Astrocyte (in vitro differentiated cells and primary cell): ENCODE data around the gene PACS2.

ENCODE experiments used
- CTCF ChIP-seq: IDR thresholded peaks from 2 replicates; pipeline ENCODE4 v1.5.1; 2011; ENCODE audit warnings: low read depth, mild to moderate bottlenecking, inconsistent platforms, low read length, moderate library complexity; ENCODE audit not compliant: insufficient read depth
- EZH2 ChIP-seq: IDR thresholded peaks from 2 replicates; pipeline ENCODE4 v1.6.1; 2012; ENCODE audit warnings: mild to moderate bottlenecking, low read length, inconsistent platforms; ENCODE audit not compliant: insufficient read depth

DNA sequence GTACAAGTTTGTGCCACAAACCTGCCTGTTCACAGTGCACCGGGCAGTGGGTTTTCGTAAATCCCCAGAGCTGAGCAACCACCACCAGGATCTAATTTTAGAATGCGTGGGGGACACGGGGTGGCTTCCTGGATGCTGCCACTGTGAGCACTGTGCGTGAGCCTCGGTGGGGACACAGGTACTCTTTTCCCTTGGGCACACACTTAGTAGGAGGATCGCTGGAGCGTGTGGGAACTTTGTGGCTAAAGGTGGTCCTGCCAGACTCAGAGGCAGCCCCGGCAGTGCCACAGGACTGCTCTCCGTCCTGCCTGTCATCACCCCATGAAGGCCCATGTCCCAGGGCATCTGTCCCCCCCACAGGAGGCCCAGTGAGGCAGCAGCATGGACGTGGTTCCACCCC lies 45.1 kb upstream of the PACS2 start:
- TF ChIP-seq CTCF (no peak), EZH2 (no peak)
